ENCODE data around the gene ITPA. TPM values are rescaled to one million over a fixed set of nuclear protein-coding genes. Genes with fewer than 3 reads are reported as not detected.

The ITPA gene
- total and polyA plus RNA-seq, 2 of the 13 experiments (the other 11 are each of a cell fraction or from before 2014, with no cell fraction given) = 60.1 to 103 TPM

DNA sequence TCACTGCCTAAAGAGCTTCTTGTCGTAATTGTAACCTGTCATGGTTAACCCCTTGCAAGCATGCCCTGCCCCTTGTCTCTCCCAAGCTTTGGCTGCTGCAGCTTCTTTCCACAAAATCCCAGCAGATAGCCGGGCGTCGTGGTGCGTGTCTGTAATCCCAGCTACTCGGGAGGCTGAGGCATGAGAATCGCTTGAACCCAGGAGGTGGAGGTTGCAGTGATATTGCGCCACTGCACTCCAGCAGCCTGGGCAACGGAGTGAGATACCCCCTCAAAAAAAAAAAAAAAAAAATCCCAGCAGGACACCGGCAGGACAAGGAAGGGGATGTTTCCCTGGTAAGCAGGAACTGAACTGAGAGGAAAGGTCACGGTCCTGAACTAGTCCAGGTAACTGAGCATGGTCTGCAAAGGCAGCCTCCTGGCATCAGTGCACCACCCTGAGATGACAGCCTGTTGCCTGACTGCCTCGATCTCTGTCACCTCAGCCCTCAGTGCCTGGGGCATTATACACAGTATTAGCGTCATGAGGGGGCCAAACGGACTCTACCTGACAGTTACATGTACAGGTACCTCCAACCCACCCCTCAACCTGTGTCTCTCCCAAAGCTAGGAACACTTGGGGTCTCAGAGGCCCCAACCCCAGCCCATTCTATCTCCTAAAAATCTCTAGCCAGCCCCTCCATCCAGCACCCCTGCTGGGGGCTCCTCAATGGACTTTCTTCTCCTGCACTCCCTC lies 37.7 kb upstream of the ITPA start (continued):
- TF ChIP-seq, protein P1, sequence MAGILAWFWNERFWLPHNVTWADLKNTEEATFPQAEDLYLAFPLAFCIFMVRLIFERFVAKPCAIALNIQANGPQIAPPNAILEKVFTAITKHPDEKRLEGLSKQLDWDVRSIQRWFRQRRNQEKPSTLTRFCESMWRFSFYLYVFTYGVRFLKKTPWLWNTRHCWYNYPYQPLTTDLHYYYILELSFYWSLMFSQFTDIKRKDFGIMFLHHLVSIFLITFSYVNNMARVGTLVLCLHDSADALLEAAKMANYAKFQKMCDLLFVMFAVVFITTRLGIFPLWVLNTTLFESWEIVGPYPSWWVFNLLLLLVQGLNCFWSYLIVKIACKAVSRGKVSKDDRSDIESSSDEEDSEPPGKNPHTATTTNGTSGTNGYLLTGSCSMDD (CRISPR knock-in tag; IDR thresholded peaks at IDR 0.05) = no peak
- TF ChIP-seq, protein P2, sequence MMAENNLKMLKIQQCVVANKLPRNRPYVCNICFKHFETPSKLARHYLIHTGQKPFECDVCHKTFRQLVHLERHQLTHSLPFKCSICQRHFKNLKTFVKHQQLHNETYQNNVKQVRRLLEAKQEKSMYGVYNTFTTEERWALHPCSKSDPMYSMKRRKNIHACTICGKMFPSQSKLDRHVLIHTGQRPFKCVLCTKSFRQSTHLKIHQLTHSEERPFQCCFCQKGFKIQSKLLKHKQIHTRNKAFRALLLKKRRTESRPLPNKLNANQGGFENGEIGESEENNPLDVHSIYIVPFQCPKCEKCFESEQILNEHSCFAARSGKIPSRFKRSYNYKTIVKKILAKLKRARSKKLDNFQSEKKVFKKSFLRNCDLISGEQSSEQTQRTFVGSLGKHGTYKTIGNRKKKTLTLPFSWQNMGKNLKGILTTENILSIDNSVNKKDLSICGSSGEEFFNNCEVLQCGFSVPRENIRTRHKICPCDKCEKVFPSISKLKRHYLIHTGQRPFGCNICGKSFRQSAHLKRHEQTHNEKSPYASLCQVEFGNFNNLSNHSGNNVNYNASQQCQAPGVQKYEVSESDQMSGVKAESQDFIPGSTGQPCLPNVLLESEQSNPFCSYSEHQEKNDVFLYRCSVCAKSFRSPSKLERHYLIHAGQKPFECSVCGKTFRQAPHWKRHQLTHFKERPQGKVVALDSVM (CRISPR knock-in tag; IDR thresholded peaks at IDR 0.05) = peak; percentile 85
- TF ChIP-seq TSC22D2 (CRISPR knock-in tag; IDR thresholded peaks at IDR 0.05; ENCODE audit: borderline replicate concordance) (no peak), ZNF749 (CRISPR knock-in tag; IDR thresholded peaks at IDR 0.05; ENCODE audit: borderline replicate concordance) (no peak), ZNF598 (CRISPR knock-in tag; IDR thresholded peaks at IDR 0.05; ENCODE audit: borderline replicate concordance) (no peak), SUZ12 (IDR thresholded peaks at IDR 0.05; ENCODE audit: low read depth, low read length) (no peak), ZNF430 (CRISPR knock-in tag; IDR thresholded peaks at IDR 0.05) (0 out of 2 replicates have a peak, but pooled peaks have one; percentile 14), ZEB1 (IDR thresholded peaks at IDR 0.05; ENCODE audit: insufficient replicate concordance, low read depth) (no peak), RCOR2 (CRISPR knock-in tag; IDR thresholded peaks at IDR 0.05) (no peak), ZNF570 (CRISPR knock-in tag; IDR thresholded peaks at IDR 0.05; ENCODE audit: borderline replicate concordance) (no peak), SAP130 (CRISPR knock-in tag; IDR thresholded peaks at IDR 0.05; ENCODE audit: low read depth) (0 out of 2 replicates have a peak, but pooled peaks have one; percentile 28), ZNF878 (CRISPR knock-in tag; IDR thresholded peaks at IDR 0.05) (no peak), ZNF121 (CRISPR knock-in tag; IDR thresholded peaks at IDR 0.05) (no peak), TAF1 (CRISPR knock-in tag; IDR thresholded peaks at IDR 0.05) (no peak), ZNF343 (CRISPR knock-in tag; IDR thresholded peaks at IDR 0.05) (no peak), ARNT2 (CRISPR knock-in tag; IDR thresholded peaks at IDR 0.05; ENCODE audit: low read depth) (no peak), PPARG (CRISPR knock-in tag; conservative IDR thresholded peaks at IDR 0.05) (peak; percentile 65; the same call in 1 of the 2 replicates), BHLHE40 (IDR thresholded peaks at IDR 0.05; ENCODE audit: low read length) (no peak)
- TF ChIP-seq, protein P3, sequence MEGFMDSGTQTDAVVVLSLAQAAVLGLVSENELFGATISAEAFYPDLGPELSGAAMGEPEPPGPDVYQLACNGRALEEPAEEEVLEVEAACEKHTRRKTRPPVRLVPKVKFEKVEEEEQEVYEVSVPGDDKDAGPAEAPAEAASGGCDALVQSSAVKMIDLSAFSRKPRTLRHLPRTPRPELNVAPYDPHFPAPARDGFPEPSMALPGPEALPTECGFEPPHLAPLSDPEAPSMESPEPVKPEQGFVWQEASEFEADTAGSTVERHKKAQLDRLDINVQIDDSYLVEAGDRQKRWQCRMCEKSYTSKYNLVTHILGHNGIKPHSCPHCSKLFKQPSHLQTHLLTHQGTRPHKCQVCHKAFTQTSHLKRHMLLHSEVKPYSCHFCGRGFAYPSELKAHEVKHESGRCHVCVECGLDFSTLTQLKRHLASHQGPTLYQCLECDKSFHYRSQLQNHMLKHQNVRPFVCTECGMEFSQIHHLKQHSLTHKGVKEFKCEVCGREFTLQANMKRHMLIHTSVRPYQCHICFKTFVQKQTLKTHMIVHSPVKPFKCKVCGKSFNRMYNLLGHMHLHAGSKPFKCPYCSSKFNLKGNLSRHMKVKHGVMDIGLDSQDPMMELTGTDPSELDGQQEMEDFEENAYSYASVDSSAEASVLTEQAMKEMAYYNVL (CRISPR knock-in tag; IDR thresholded peaks at IDR 0.05; ENCODE audit: borderline replicate concordance) = peak; percentile 43; the same call in 1 of the 2 replicates
- TF ChIP-seq, protein P4, sequence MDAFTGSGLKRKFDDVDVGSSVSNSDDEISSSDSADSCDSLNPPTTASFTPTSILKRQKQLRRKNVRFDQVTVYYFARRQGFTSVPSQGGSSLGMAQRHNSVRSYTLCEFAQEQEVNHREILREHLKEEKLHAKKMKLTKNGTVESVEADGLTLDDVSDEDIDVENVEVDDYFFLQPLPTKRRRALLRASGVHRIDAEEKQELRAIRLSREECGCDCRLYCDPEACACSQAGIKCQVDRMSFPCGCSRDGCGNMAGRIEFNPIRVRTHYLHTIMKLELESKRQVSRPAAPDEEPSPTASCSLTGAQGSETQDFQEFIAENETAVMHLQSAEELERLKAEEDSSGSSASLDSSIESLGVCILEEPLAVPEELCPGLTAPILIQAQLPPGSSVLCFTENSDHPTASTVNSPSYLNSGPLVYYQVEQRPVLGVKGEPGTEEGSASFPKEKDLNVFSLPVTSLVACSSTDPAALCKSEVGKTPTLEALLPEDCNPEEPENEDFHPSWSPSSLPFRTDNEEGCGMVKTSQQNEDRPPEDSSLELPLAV (CRISPR knock-in tag; conservative IDR thresholded peaks at IDR 0.05; ENCODE audit: low read depth) = no peak
- TF ChIP-seq, protein P5, sequence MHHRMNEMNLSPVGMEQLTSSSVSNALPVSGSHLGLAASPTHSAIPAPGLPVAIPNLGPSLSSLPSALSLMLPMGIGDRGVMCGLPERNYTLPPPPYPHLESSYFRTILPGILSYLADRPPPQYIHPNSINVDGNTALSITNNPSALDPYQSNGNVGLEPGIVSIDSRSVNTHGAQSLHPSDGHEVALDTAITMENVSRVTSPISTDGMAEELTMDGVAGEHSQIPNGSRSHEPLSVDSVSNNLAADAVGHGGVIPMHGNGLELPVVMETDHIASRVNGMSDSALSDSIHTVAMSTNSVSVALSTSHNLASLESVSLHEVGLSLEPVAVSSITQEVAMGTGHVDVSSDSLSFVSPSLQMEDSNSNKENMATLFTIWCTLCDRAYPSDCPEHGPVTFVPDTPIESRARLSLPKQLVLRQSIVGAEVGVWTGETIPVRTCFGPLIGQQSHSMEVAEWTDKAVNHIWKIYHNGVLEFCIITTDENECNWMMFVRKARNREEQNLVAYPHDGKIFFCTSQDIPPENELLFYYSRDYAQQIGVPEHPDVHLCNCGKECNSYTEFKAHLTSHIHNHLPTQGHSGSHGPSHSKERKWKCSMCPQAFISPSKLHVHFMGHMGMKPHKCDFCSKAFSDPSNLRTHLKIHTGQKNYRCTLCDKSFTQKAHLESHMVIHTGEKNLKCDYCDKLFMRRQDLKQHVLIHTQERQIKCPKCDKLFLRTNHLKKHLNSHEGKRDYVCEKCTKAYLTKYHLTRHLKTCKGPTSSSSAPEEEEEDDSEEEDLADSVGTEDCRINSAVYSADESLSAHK (CRISPR knock-in tag; IDR thresholded peaks at IDR 0.05; ENCODE audit: borderline replicate concordance) = no peak

Data from HepG2 (cell line).